SW 1271 (cell line): ENCODE measurements around the gene ANGPTL1.

Experiments used
- DNase-seq, 2 experiments: peaks; one replicate each; lab custom pipeline; 2025; lab: John Stamatoyannopoulos, UW

The ANGPTL1 gene

GRCh38 chr1:178870944-178871343 lies at the start of gene ANGPTL1:
Gene ANGPTL1, minus strand, starts transcription at chr1:178871077. Its CDS starts 5,301 bp downstream, at chr1:178865776.
- DNase-seq: no peak

- DNase-seq: no peak
Measured at GRCh38 chr1:178919581-178919980, 48.7 kb upstream of the ANGPTL1 start.

GRCh38 chr1:178918955-178919354 lies 48.1 kb upstream of the ANGPTL1 start:
- DNase-seq: no peak

GRCh38 chr1:178918308-178918707 lies 47.4 kb upstream of the ANGPTL1 start:
- DNase-seq: no peak

GRCh38 chr1:178916448-178917174 lies 45.7 kb upstream of the ANGPTL1 start:
- DNase-seq: no peak

- no peak for DNase-seq
Measured at GRCh38 chr1:178912597-178912996, 41.7 kb upstream of the ANGPTL1 start.

- DNase-seq: no peak
Measured at GRCh38 chr1:178910023-178910422, 39.1 kb upstream of the ANGPTL1 start.

GRCh38 chr1:178908358-178908757 lies 37.5 kb upstream of the ANGPTL1 start:
- no peak for DNase-seq

- DNase-seq: no peak
Measured at GRCh38 chr1:178901482-178902125, 30.7 kb upstream of the ANGPTL1 start.

GRCh38 chr1:178899402-178899801 lies 28.5 kb upstream of the ANGPTL1 start:
- DNase-seq: no peak

- no peak for DNase-seq
Measured at GRCh38 chr1:178898401-178898800, 27.5 kb upstream of the ANGPTL1 start.

GRCh38 chr1:178895928-178896327 lies 25.1 kb upstream of the ANGPTL1 start:
- no peak for DNase-seq

- DNase-seq: no peak
Measured at GRCh38 chr1:178886551-178886950, 15.7 kb upstream of the ANGPTL1 start.

- no peak for DNase-seq
Measured at GRCh38 chr1:178885869-178886268, 15.0 kb upstream of the ANGPTL1 start.

GRCh38 chr1:178881950-178882349 lies 11.1 kb upstream of the ANGPTL1 start:
- no peak for DNase-seq

GRCh38 chr1:178877896-178878295 lies 7.0 kb upstream of the ANGPTL1 start:
- no peak for DNase-seq

GRCh38 chr1:178875936-178876335 lies 5.1 kb upstream of the ANGPTL1 start:
- DNase-seq: no peak

- no peak for DNase-seq
Measured at GRCh38 chr1:178874966-178875365, 4.1 kb upstream of the ANGPTL1 start.

- DNase-seq: no peak
Measured at GRCh38 chr1:178871551-178872320, 859 bp upstream of the ANGPTL1 start.

GRCh38 chr1:178870221-178870620 lies 656 bp downstream of the ANGPTL1 start:
- DNase-seq: no peak

- DNase-seq: no peak
Measured at GRCh38 chr1:178869119-178869697, 1.7 kb downstream of the ANGPTL1 start.

GRCh38 chr1:178868706-178869105 lies 2.2 kb downstream of the ANGPTL1 start:
- no peak for DNase-seq

- no peak for DNase-seq
Measured at GRCh38 chr1:178867670-178868069, 3.2 kb downstream of the ANGPTL1 start.
